Liver (tissue), 3 donors: Measurements from ENCODE around the gene ACTN4.

Source experiments
- CTCF ChIP-seq: fragments of 150-350 bp; IDR thresholded peaks from 2 replicates; pipeline ENCODE4 v1.5.1; 2017; ENCODE audit warnings: improper control_type of control experiment, low read depth, low read length; ENCODE audit not compliant: missing input control
- GABPA ChIP-seq, 2 donors: IDR thresholded peaks in 1 of 2; conservative IDR thresholded peaks in 1 of 2; 2 replicates each; pipeline ENCODE4 v1.6.1; 2016; ENCODE audit warnings: antibody characterized with exemption in 2 of 2, mild to moderate bottlenecking in 1 of 2, moderate library complexity in 1 of 2
- HNF4G ChIP-seq: IDR thresholded peaks from 2 replicates; pipeline ENCODE4 v1.6.1; 2016; ENCODE audit warnings: antibody characterized with exemption
- TAF1 ChIP-seq: conservative IDR thresholded peaks from 2 replicates; pipeline ENCODE4 v1.6.1; 2016; ENCODE audit warnings: antibody characterized with exemption, mild to moderate bottlenecking
- donor health status: healthy.
- donor health status: healthy.

GRCh38 chr19:38644719-38645118 is 2.7 kb upstream of the ACTN4 start:
- no peak for TF ChIP-seq CTCF
- no peak for TF ChIP-seq GABPA (IDR thresholded peaks at IDR 0.05 in 1 of 2, conservative IDR thresholded peaks at IDR 0.05 in 1 of 2)
- no peak for TF ChIP-seq TAF1
- TF ChIP-seq HNF4G = no peak
